Activated T-helper 17 cell treated with anti-CD3 and anti-CD28 coated beads, Interleukin-2, amount 50 U/mL, for 72 hours (primary cell): Measurements from ENCODE around the gene MT4. TPM values are rescaled to one million over a fixed set of nuclear protein-coding genes. Genes with fewer than 3 reads are reported as not detected.

Experiments
- ATAC-seq: fragments of 150-1000 bp; cut with Tn5 transposase; replicated peaks from 2 replicates; pipeline ENCODE4 v1.10.0; 2021; ENCODE audit warnings: mild to moderate bottlenecking, moderate library complexity
- H3K27ac Mint-ChIP-seq: one replicate; pipeline ENCODE4 v1.8.0; 2022; ENCODE audit warnings: mixed read lengths
- H3K27me3 Mint-ChIP-seq: one replicate; pipeline ENCODE4 v1.8.0; 2022; ENCODE audit warnings: mixed read lengths
- H3K36me3 Mint-ChIP-seq: one replicate; pipeline ENCODE4 v1.8.0; 2022; ENCODE audit warnings: low read depth, mild to moderate bottlenecking, mixed read lengths
- H3K4me1 Mint-ChIP-seq: one replicate; pipeline ENCODE4 v1.8.0; 2022; ENCODE audit warnings: mixed read lengths
- H3K4me3 Mint-ChIP-seq: one replicate; pipeline ENCODE4 v1.8.0; 2022; ENCODE audit warnings: mild to moderate bottlenecking, mixed read lengths
- H3K9me3 Mint-ChIP-seq: one replicate; pipeline ENCODE4 v1.8.0; 2022; ENCODE audit warnings: mixed read lengths
- total RNA-seq, 2 donors: library from RNA; stranded (reverse); gene quantifications; one replicate each; pipeline ENCODE4 v1.2.3, GENCODE V29; 2022

The MT4 gene
- total RNA-seq: not detected

DNA sequence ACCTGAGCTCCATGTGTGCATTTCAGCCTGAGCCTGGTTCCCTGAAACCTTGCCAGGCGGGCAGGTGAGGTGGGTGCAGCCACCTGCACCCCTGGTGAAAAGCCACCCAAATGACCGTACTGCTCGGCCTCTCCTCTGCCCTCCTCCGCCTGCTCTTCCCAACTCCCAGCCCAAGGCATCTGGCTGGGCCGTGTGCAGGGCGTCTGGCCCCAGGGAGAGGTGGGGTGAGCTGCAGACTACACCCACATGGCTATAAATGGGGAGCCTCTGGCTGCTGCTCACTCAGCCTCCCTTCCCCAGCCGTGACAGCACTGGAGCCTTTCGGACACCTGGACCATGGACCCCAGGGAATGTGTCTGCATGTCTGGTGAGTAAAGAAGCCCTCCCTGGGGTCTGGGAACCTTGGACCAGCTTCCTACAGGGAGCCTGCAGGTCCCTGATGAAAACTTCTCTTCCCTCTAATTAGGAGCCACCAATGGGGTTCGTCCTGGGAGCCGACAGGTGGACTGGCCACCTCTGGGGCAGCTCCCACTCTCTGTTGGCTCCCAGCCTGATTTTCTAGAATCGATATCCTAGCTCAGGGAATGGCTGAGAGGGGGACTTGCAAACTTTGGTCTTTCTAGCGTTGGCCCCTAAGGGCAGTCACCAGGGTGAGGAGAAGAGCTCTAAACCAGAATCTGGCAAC lies at the start of gene MT4:
Gene MT4 (plus strand): TSS at position 281 of the 685 bp plus-strand sequence. CDS start 56 bp downstream, at position 337.
- H3K4me3 Mint-ChIP-seq: no peak within 1 kb of the TSS
- H3K27ac Mint-ChIP-seq: peak within 1 kb of the TSS; percentile 22
- peaks cover 7% of the 10 kb centered on the region for H3K27me3 Mint-ChIP-seq
- ATAC-seq: no peak
- H3K9me3 Mint-ChIP-seq: no peaks in the 10 kb centered on the region
- H3K36me3 Mint-ChIP-seq: no peaks in the 10 kb centered on the region
- no peaks in the 10 kb centered on the region for H3K4me1 Mint-ChIP-seq

DNA sequence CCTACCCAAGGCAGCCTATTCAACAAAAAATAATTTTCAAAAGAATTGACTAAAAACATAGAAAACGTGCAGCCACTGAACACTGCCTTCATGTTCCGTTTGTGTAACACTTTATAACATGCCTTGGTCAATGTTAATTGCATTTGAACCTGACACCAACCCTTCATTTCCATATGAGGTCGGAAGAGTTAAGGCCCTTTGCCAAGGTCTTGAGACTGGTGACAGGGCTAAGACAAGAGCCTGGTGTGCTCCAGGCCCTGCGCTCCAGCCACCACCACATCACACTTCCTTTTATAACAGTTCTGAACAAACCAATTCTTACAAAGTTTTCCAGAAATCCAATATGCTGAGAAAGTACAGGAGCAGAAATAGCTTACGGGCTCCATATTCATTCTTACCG lies 49.2 kb upstream of the MT4 start:
- H3K9me3 Mint-ChIP-seq: no peaks in the 10 kb centered on the region
- no peaks in the 10 kb centered on the region for H3K27me3 Mint-ChIP-seq
- no peak for ATAC-seq
- peaks cover 33% of the 10 kb centered on the region for H3K4me1 Mint-ChIP-seq
- peaks cover 26% of the 10 kb centered on the region for H3K36me3 Mint-ChIP-seq
- H3K4me3 Mint-ChIP-seq: no peak overlapping the region
- no peak overlapping the region for H3K27ac Mint-ChIP-seq

DNA sequence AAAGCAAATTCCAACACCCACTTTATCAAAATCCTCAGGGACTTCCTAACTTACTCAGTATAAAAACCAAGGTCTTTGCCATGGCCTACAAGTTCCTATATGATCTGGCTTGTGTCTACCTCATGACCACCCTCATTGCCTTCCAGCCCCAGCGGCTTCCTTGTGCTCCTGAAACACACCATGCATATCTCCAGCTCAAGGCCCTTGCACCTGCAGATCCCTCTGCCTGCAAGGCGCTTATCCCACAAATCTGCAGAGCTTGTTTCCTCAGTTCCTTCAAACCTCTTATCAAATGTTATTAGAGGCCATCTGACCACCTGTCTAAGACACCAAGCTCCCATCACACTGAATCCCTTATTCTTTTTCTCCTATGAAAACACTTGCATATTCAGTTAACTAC lies 47.7 kb upstream of the MT4 start:
- Mint-ChIP-seq H3K9me3 (no peaks in the 10 kb centered on the region), H3K36me3 (peaks cover 13% of the 10 kb centered on the region)
- no peak for ATAC-seq

GRCh38 chr16:56518425-56518824 lies 46.4 kb upstream of the MT4 start:
- Mint-ChIP-seq H3K27me3 (no peaks in the 10 kb centered on the region), H3K4me3 (peak overlapping the region; percentile 82), H3K36me3 (peaks cover 4% of the 10 kb centered on the region), H3K27ac (no peak overlapping the region), H3K4me1 (peaks cover 32% of the 10 kb centered on the region), H3K9me3 (no peaks in the 10 kb centered on the region)
- no peak for ATAC-seq

More for the DNA sequence above, 47.7 kb upstream of the MT4 start:
- Mint-ChIP-seq H3K4me3 (no peak overlapping the region), H3K27ac (peak overlapping the region; percentile 62), H3K4me1 (peaks cover 34% of the 10 kb centered on the region), H3K27me3 (no peaks in the 10 kb centered on the region)

- Mint-ChIP-seq H3K27me3 (no peaks in the 10 kb centered on the region), H3K36me3 (no peaks in the 10 kb centered on the region), H3K9me3 (no peaks in the 10 kb centered on the region), H3K27ac (peak within 1 kb of the TSS; percentile 59), H3K4me1 (peaks cover 22% of the 10 kb centered on the region), H3K4me3 (peak within 1 kb of the TSS; percentile 82)
- peak; percentile 90 for ATAC-seq
Observed at GRCh38 chr16:56519459-56520250, 45.2 kb upstream of the MT4 start, which contains the start of gene BBS2. Gene BBS2, minus strand, starts transcription at chr16:56520024. Its CDS starts 162 bp downstream, at chr16:56519862.

GRCh38 chr16:56520251-56520577 lies 44.7 kb upstream of the MT4 start:
- H3K4me3 Mint-ChIP-seq: peak overlapping the region; percentile 82
- peaks cover 22% of the 10 kb centered on the region for H3K4me1 Mint-ChIP-seq
- no peaks in the 10 kb centered on the region for H3K27me3 Mint-ChIP-seq
- no peak for ATAC-seq
- peak overlapping the region; percentile 59 for H3K27ac Mint-ChIP-seq
- H3K9me3 Mint-ChIP-seq: no peaks in the 10 kb centered on the region
- no peaks in the 10 kb centered on the region for H3K36me3 Mint-ChIP-seq

- no peak overlapping the region for H3K27ac Mint-ChIP-seq
- H3K4me3 Mint-ChIP-seq: no peak overlapping the region
- H3K9me3 Mint-ChIP-seq: no peaks in the 10 kb centered on the region
- H3K27me3 Mint-ChIP-seq: no peaks in the 10 kb centered on the region
- H3K36me3 Mint-ChIP-seq: no peaks in the 10 kb centered on the region
- peaks cover 6% of the 10 kb centered on the region for H3K4me1 Mint-ChIP-seq
- no peak for ATAC-seq
Observed at GRCh38 chr16:56525236-56525635, 39.6 kb upstream of the MT4 start.

- ATAC-seq: no peak
- H3K27ac Mint-ChIP-seq: no peak overlapping the region
Observed at GRCh38 chr16:56530872-56531271, 34.0 kb upstream of the MT4 start.

DNA sequence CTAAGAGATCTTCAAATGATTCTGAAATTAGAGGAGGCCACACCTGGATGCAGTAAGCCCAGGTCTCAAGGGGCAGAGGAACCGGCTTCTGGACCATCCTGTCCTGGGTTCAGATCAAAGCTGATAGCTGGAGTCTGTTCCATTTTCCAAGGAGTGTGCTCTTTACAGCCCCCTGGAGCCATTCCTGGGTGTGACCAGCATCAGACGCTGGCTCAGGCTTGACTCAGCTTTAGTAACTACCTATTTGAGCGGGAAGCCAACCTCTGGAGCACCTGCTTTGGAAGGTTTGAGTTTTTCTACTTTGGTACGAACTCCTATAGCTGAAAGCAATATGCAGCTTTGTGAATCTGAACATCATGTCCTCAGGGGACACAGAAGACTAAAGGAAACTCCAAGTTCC lies 32.2 kb upstream of the MT4 start:
- H3K4me1 Mint-ChIP-seq: no peaks in the 10 kb centered on the region
- H3K36me3 Mint-ChIP-seq: no peaks in the 10 kb centered on the region
- H3K27ac Mint-ChIP-seq: no peak overlapping the region
- H3K4me3 Mint-ChIP-seq: no peak overlapping the region
- peaks cover 18% of the 10 kb centered on the region for H3K27me3 Mint-ChIP-seq
- no peak for ATAC-seq
- H3K9me3 Mint-ChIP-seq: no peaks in the 10 kb centered on the region

More at GRCh38 chr16:56530872-56531271, 34.0 kb upstream of the MT4 start:
- Mint-ChIP-seq H3K27me3 (peaks cover 9% of the 10 kb centered on the region), H3K4me1 (no peaks in the 10 kb centered on the region), H3K4me3 (no peak overlapping the region), H3K36me3 (no peaks in the 10 kb centered on the region), H3K9me3 (no peaks in the 10 kb centered on the region)

DNA sequence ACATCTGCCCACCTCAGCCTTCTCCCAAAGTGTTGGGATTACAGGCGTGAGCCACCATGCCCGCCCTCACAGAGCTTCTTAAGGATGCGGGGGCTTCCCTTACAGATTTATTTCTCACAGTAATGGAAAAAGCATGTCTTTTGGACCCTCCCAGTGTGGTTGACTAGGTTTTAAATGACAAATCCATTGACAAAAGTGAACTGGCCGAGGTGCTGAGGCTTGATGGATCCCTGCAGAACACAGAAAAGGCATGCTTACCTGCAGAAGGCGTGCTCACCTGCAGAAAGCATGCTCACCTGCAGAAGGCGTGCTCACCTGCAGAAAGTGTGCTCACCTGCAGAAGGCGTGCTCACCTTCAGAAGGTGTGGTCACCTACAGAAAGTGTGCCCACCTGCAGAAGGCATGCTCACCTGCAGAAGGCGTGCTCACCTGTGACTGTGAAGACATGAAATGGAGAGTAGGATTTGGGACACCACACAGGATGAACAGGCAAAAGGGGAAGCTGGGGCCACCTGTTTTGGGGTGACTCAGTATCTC lies 30.0 kb upstream of the MT4 start:
- no peaks in the 10 kb centered on the region for H3K36me3 Mint-ChIP-seq
- no peak for ATAC-seq

GRCh38 chr16:56538331-56538730 lies 26.5 kb upstream of the MT4 start:
- H3K27me3 Mint-ChIP-seq: peaks cover 36% of the 10 kb centered on the region
- H3K4me1 Mint-ChIP-seq: no peaks in the 10 kb centered on the region
- no peak overlapping the region for H3K4me3 Mint-ChIP-seq
- no peak for ATAC-seq
- no peak overlapping the region for H3K27ac Mint-ChIP-seq
- no peaks in the 10 kb centered on the region for H3K36me3 Mint-ChIP-seq
- no peaks in the 10 kb centered on the region for H3K9me3 Mint-ChIP-seq

More for the DNA sequence above, 30.0 kb upstream of the MT4 start:
- Mint-ChIP-seq H3K4me1 (no peaks in the 10 kb centered on the region), H3K9me3 (no peaks in the 10 kb centered on the region), H3K27me3 (peaks cover 27% of the 10 kb centered on the region), H3K27ac (no peak overlapping the region), H3K4me3 (no peak overlapping the region)

DNA sequence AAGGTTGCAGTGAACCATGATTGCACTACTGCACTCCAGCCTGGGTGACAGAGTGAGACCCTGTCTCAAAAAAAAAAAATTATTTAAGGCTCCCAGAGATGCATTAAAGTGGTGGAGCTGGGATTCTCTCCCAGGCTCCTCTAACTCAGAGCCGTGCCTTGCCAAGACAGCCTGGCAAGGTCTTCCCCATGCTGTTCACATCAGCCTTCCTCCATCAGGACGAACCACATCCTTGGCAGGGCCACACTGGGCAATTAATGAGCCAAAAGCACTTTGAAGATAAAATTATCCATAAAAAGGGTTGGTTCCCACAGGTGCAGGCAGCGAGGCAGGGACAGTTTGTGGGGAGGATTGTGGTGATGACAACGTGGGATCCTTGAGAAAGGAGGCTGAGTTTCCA lies 25.2 kb upstream of the MT4 start:
- H3K27me3 Mint-ChIP-seq: peaks cover 32% of the 10 kb centered on the region
- H3K36me3 Mint-ChIP-seq: no peaks in the 10 kb centered on the region
- H3K27ac Mint-ChIP-seq: no peak overlapping the region
- ATAC-seq: no peak
- no peaks in the 10 kb centered on the region for H3K4me1 Mint-ChIP-seq
- no peak overlapping the region for H3K4me3 Mint-ChIP-seq
- no peaks in the 10 kb centered on the region for H3K9me3 Mint-ChIP-seq

DNA sequence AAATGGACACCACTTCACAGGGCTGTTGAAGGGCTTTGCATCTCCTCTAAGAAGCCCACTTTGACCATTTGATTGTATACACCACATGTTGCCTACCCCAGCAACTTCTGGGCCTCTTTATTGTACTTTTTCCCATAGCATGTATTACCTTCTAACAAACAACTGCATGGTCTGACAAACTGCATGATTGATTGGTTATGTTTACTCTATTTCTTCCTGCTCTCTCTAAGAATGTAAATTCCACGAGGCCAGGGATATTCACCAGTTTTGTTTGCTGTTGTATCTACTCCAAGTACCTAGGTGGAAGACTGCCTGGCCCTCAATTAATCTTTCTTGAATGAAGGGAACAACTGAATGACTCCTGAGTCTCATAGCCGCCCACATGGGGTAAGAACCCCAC lies 22.8 kb upstream of the MT4 start:
- H3K4me3 Mint-ChIP-seq: no peak overlapping the region
- no peaks in the 10 kb centered on the region for H3K4me1 Mint-ChIP-seq
- peaks cover 24% of the 10 kb centered on the region for H3K27me3 Mint-ChIP-seq

DNA sequence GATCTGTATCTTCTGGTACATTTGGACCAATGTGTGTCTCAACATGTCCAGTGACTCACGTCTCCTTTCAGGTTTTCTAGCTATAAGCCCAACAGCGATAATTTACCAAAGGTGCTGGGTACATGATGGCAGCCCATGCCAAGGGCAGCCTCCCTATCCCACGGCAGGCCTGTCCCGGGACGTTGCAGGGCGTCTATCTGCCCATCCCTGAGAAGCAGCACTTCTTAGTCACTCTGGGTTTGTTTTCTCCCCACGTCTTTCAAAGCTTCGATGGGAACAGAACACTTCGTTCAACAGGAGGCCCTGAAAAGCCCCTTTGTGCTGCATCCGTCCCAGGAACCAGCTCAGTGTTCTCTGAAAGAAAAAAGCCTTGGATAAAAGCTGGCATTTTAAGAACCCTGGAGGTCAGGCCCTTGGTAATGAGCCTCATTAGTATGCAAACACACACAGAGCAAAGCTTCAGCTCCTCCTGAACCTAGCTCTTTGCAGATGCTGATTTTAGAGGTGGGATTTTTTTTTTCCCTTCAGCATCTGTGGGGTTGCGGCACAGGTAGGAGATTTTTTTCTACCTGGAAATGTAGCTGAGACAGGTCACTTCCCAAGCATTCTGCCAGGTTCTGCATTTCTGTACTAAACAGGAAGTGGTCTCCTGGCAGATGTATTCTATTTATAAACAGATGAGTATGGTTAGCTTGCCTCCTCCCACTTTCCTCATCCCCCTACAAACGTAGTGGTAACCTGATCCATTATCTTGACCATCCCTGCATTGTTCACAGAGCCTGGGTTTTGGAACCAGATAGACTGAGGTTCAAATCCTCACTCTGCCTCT lies 17.5 kb upstream of the MT4 start:
- H3K4me3 Mint-ChIP-seq: no peak overlapping the region
- peak overlapping the region; percentile 85 for H3K27ac Mint-ChIP-seq
- peaks cover 8% of the 10 kb centered on the region for H3K27me3 Mint-ChIP-seq
- H3K36me3 Mint-ChIP-seq: no peaks in the 10 kb centered on the region
- no peak for ATAC-seq
- no peaks in the 10 kb centered on the region for H3K9me3 Mint-ChIP-seq
- H3K4me1 Mint-ChIP-seq: peaks cover 12% of the 10 kb centered on the region

More for the DNA sequence above, 22.8 kb upstream of the MT4 start:
- H3K9me3 Mint-ChIP-seq: no peaks in the 10 kb centered on the region
- no peak for ATAC-seq
- no peak overlapping the region for H3K27ac Mint-ChIP-seq
- no peaks in the 10 kb centered on the region for H3K36me3 Mint-ChIP-seq
